GM18861 (cell line): ENCODE measurements around the gene UCP2.
"Not testable (repeated sequence)": the region's sequence is repeated elsewhere in the genome, so short reads cannot be mapped to it uniquely, and the experiment has no call there.

Experiments used
- ATAC-seq: cut with Tn5 transposase; IDR thresholded peaks from one replicate; pipeline ENCODE4 v1.9.1; 2021; ENCODE audit not compliant: unreplicated experiment

Gene UCP2

GRCh38 chr11:73996161-73996747 is 13.6 kb upstream of the UCP2 start:
- no peak for ATAC-seq

GRCh38 chr11:73995731-73996130 is 13.1 kb upstream of the UCP2 start:
- peak; percentile 45 for ATAC-seq

- peak; percentile 44 for ATAC-seq
Measured at GRCh38 chr11:73995247-73995646, 12.6 kb upstream of the UCP2 start.

GRCh38 chr11:73991471-73992006 is 8.9 kb upstream of the UCP2 start:
- peak; percentile 31 for ATAC-seq

- no peak for ATAC-seq
Measured at GRCh38 chr11:73990730-73991129, 8.1 kb upstream of the UCP2 start.

GRCh38 chr11:73989156-73989555 is 6.5 kb upstream of the UCP2 start:
- no peak for ATAC-seq

GRCh38 chr11:73988227-73988626 is 5.6 kb upstream of the UCP2 start:
- no peak for ATAC-seq

GRCh38 chr11:73985661-73986060 is 3.0 kb upstream of the UCP2 start:
- ATAC-seq, result not testable (repeated sequence)

GRCh38 chr11:73983741-73984538 is 1.3 kb upstream of the UCP2 start:
- ATAC-seq, result no peak

- ATAC-seq, result peak; percentile 64
Measured at GRCh38 chr11:73982990-73983740, 522 bp upstream of the UCP2 start.

- ATAC-seq, result no peak
Measured at GRCh38 chr11:73981051-73981805, 1.4 kb downstream of the UCP2 start.

- peak; percentile 32 for ATAC-seq
Measured at GRCh38 chr11:73980001-73980961, 2.4 kb downstream of the UCP2 start.

- no peak for ATAC-seq
Measured at GRCh38 chr11:73978576-73979086, 4.0 kb downstream of the UCP2 start.

- ATAC-seq, result no peak
Measured at GRCh38 chr11:73977856-73978519, 4.7 kb downstream of the UCP2 start.

- no peak for ATAC-seq
Measured at GRCh38 chr11:73976451-73977151, 6.0 kb downstream of the UCP2 start.

- ATAC-seq, result no peak
Measured at GRCh38 chr11:73975479-73975757, 7.2 kb downstream of the UCP2 start.

- no peak for ATAC-seq
Measured at GRCh38 chr11:73974604-73975478, 7.8 kb downstream of the UCP2 start.
